ENCODE measurements around the gene MAP3K6. TPM values are rescaled to one million over a fixed set of nuclear protein-coding genes. Genes with fewer than 3 reads are reported as not detected.

MAP3K6 gene
- polyA plus RNA-seq, 2 of the 4 experiments (the other 2 are of a cell fraction) = 3.6 to 8.5 TPM

DNA sequence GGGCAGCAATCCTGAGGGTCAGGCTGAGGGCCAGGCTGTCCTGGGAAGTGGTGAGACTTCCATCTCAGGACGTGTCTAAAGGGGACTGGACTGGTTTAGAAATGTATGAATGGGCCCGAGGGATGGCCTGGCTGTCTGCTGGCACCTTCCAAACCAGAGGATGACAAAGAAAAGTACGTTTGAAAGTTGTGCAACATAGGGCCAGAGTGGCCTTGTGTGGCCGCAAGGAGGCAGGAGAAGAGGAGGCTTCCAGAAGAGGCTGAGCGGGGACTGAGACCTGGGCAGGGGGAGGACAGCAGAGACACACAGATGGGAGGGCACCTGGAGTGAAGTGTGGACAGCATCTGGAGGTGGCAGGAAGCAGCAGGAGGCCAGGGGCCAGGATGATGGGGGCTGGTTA lies 27.5 kb downstream of the MAP3K6 start:
- FAIRE-seq = no peak
- Histone ChIP-seq H3K4me1 (peaks cover 18% of the 10 kb centered on the region), H3K9me3 (no peaks in the 10 kb centered on the region), H3K4me2 (no peak overlapping the region), H3K27ac (no peak overlapping the region), H3K4me3 (no peak overlapping the region)
- ChIA-PET POLR2A (no interaction called here), CTCF (interaction anchor here (4.7 to 11.8 kb wide), 2 partner anchors 15 to 38 kb away, joined by 21 to 134 read pairs; no protein-coding TSS in a partner anchor)
- no peak for ATAC-seq
- no peak for DNase-seq (ENCODE audit: low read depth in 1 of 2, low spot score in 1 of 2)
- TF ChIP-seq KDM5A (IDR thresholded peaks at IDR 0.05) (no peak), HEYL (CRISPR knock-in tag; IDR thresholded peaks at IDR 0.05) (no peak), ZFP36 (IDR thresholded peaks at IDR 0.05; ENCODE audit: borderline replicate concordance, partially characterized antibody) (no peak), MAFK (IDR thresholded peaks at IDR 0.05; ENCODE audit: partially characterized antibody) (no peak), NFE2L2 (conservative IDR thresholded peaks at IDR 0.05; ENCODE audit: low read length) (no peak)
- 69% methylated on average over 5 of the region's 5 CpGs for WGBS (ENCODE audit: missing lambda C conversion rate)

DNA sequence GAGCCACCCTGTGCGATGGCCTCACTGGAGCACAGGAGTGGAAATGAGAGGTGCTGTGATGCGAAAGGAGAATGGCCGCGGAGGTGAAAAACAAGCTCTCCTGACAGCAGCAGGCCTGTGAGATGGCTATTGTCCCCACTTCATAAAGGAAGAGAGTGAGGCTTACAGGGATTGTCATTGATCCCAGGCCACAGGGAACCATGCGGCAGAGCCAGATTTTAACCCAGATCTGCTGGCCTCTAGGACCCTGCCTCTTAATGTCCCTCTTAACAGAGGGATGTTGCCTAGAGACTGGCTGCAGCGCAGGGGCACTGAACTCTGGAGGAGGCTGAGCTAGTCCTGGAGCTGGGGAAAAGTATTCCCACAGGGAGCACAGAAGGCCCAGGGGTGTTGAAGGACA lies 28.0 kb downstream of the MAP3K6 start:
- FAIRE-seq = no peak
- TF ChIP-seq MAFK (IDR thresholded peaks at IDR 0.05; ENCODE audit: partially characterized antibody) (no peak), ZC3H11A (IDR thresholded peaks at IDR 0.05) (no peak), KDM5A (IDR thresholded peaks at IDR 0.05) (no peak), HDAC2 (IDR thresholded peaks at IDR 0.05) (no peak), CBX2 (IDR thresholded peaks at IDR 0.05; ENCODE audit: borderline replicate concordance, low read depth) (no peak), HEYL (CRISPR knock-in tag; IDR thresholded peaks at IDR 0.05) (no peak)
- TF ChIP-seq, protein P1, sequence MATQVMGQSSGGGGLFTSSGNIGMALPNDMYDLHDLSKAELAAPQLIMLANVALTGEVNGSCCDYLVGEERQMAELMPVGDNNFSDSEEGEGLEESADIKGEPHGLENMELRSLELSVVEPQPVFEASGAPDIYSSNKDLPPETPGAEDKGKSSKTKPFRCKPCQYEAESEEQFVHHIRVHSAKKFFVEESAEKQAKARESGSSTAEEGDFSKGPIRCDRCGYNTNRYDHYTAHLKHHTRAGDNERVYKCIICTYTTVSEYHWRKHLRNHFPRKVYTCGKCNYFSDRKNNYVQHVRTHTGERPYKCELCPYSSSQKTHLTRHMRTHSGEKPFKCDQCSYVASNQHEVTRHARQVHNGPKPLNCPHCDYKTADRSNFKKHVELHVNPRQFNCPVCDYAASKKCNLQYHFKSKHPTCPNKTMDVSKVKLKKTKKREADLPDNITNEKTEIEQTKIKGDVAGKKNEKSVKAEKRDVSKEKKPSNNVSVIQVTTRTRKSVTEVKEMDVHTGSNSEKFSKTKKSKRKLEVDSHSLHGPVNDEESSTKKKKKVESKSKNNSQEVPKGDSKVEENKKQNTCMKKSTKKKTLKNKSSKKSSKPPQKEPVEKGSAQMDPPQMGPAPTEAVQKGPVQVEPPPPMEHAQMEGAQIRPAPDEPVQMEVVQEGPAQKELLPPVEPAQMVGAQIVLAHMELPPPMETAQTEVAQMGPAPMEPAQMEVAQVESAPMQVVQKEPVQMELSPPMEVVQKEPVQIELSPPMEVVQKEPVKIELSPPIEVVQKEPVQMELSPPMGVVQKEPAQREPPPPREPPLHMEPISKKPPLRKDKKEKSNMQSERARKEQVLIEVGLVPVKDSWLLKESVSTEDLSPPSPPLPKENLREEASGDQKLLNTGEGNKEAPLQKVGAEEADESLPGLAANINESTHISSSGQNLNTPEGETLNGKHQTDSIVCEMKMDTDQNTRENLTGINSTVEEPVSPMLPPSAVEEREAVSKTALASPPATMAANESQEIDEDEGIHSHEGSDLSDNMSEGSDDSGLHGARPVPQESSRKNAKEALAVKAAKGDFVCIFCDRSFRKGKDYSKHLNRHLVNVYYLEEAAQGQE (IDR thresholded peaks at IDR 0.05) = no peak
- no peak overlapping the region for H3K4me2 ChIP-seq
- no peaks in the 10 kb centered on the region for H3K9me3 ChIP-seq
- no peak overlapping the region for H3K27ac ChIP-seq
- H3K4me1 ChIP-seq = peaks cover 18% of the 10 kb centered on the region
- no peak for ATAC-seq
- no peak for DNase-seq (ENCODE audit: low read depth in 1 of 2, low spot score in 1 of 2)
- CTCF ChIA-PET = interaction anchor here (1.6 to 11.8 kb wide), 3 partner anchors 15 to 236 kb away, joined by 4 to 134 read pairs (median 21); no protein-coding TSS in a partner anchor
- POLR2A ChIA-PET = no interaction called here
- WGBS (ENCODE audit: missing lambda C conversion rate) = 96% methylated on average over 5 of the region's 6 CpGs
- no peak overlapping the region for H3K4me3 ChIP-seq

DNA sequence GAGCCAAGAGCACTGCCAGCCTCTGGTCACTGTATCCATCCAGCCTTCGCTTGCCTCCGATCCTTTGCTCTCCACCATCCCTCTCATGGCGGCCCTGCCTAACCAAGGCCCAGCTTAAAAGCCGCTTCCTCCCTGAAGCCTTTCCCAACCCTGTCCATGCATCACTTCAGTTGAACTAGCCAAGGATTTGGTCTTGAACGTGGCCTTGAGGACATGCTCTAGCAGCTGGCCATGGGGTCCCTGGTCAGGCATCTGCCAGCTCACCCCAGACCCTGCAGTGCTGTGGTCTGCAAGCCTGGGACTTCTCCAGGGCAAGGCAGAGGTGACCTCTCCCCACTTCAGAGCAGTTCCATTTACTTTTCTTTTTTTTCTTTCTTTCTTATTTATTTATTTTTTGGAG lies 30.0 kb downstream of the MAP3K6 start:
- ChIA-PET CTCF (interaction anchor here (0.8 to 11.8 kb wide), 5 partner anchors 10 to 40 kb away, joined by 3 to 134 read pairs (median 3); partner anchors contain the start of gene MAP3K6), POLR2A (no interaction called here)
- ATAC-seq = no peak
- no peaks in the 10 kb centered on the region for H3K9me3 ChIP-seq
- H3K4me2 ChIP-seq = no peak overlapping the region
- H3K27ac ChIP-seq = no peak overlapping the region
- H3K4me1 ChIP-seq = peaks cover 12% of the 10 kb centered on the region
- TF ChIP-seq, protein P2, sequence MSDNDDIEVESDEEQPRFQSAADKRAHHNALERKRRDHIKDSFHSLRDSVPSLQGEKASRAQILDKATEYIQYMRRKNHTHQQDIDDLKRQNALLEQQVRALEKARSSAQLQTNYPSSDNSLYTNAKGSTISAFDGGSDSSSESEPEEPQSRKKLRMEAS (IDR thresholded peaks at IDR 0.05) = no peak
- TF ChIP-seq POLR2AphosphoS2 (conservative IDR thresholded peaks at IDR 0.05; ENCODE audit: low read length) (no peak), ZSCAN20 (CRISPR knock-in tag; IDR thresholded peaks at IDR 0.05) (no peak), EP300 (IDR thresholded peaks at IDR 0.05) (no peak), HEYL (CRISPR knock-in tag; IDR thresholded peaks at IDR 0.05) (no peak), NR3C1 (IDR thresholded peaks at IDR 0.05) (no peak), FOXS1 (CRISPR knock-in tag; IDR thresholded peaks at IDR 0.05) (no peak), NFE2L2 (conservative IDR thresholded peaks at IDR 0.05; ENCODE audit: low read length) (no peak), ZNF302 (CRISPR knock-in tag; IDR thresholded peaks at IDR 0.05) (no peak), POLR2A (IDR thresholded peaks at IDR 0.05; ENCODE audit: low read length) (no peak), HDAC2 (IDR thresholded peaks at IDR 0.05) (no peak), CEBPB (IDR thresholded peaks at IDR 0.05) (no peak), RCOR1 (IDR thresholded peaks at IDR 0.05; ENCODE audit: low read depth, low read length) (no peak), HOXB13 (CRISPR knock-in tag; IDR thresholded peaks at IDR 0.05; ENCODE audit: low read depth) (no peak), ZC3H11A (IDR thresholded peaks at IDR 0.05) (no peak), FOSB (CRISPR knock-in tag; IDR thresholded peaks at IDR 0.05) (no peak), CBX8 (IDR thresholded peaks at IDR 0.05) (no peak), GATA3 (IDR thresholded peaks at IDR 0.05; ENCODE audit: borderline replicate concordance) (no peak), CHD2 (IDR thresholded peaks at IDR 0.05; ENCODE audit: low read length, partially characterized antibody) (no peak)
- TF ChIP-seq, protein P3, sequence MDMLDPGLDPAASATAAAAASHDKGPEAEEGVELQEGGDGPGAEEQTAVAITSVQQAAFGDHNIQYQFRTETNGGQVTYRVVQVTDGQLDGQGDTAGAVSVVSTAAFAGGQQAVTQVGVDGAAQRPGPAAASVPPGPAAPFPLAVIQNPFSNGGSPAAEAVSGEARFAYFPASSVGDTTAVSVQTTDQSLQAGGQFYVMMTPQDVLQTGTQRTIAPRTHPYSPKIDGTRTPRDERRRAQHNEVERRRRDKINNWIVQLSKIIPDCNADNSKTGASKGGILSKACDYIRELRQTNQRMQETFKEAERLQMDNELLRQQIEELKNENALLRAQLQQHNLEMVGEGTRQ (IDR thresholded peaks at IDR 0.05) = no peak
- H3K4me3 ChIP-seq = no peak overlapping the region
- WGBS (ENCODE audit: missing lambda C conversion rate) = 95% methylated on average over 5 of the region's 5 CpGs
- DNase-seq (ENCODE audit: low read depth in 1 of 2, low spot score in 1 of 2) = no peak
- no peak for FAIRE-seq
